Neural cell (in vitro differentiated cells): ENCODE data around the gene KCTD17. TPM values are rescaled to one million over a fixed set of nuclear protein-coding genes. Genes with fewer than 3 reads are reported as not detected.

ENCODE experiments used
- H2AFZ ChIP-seq: fragments of 200-600, 300-800 bp; sonication (generic), shearing (Covaris generic); 2 replicates; pipeline ENCODE4 v1.6.0; 2014; ENCODE audit warnings: low read depth, mild to moderate bottlenecking, antibody characterized with exemption, low read length, moderate library complexity
- H3F3A ChIP-seq: fragments of 200-600 bp; shearing (Covaris generic); 2 replicates; pipeline ENCODE4 v1.6.1; 2016; ENCODE audit warnings: mild to moderate bottlenecking, moderate library complexity, mixed read lengths, antibody characterized with exemption, low read length; ENCODE audit not compliant: insufficient read depth, poor library complexity, severe bottlenecking
- H3K27ac ChIP-seq: fragments of 200-600, 300-800 bp; sonication (generic), shearing (Covaris generic); 2 replicates; pipeline ENCODE4 v1.5.1; 2014; ENCODE audit warnings: mild to moderate bottlenecking, low read length, moderate library complexity
- H3K27me3 ChIP-seq: fragments of 300-800, 200-600 bp; sonication (generic), shearing (Covaris generic); 2 replicates; pipeline ENCODE4 v1.6.0; 2014; ENCODE audit warnings: mild to moderate bottlenecking, low read depth, low read length, moderate library complexity; ENCODE audit not compliant: insufficient read depth
- H3K36me3 ChIP-seq: fragments of 300-800, 200-600 bp; sonication (generic), shearing (Covaris generic); 2 replicates; pipeline ENCODE4 v1.5.1; 2014; ENCODE audit warnings: mild to moderate bottlenecking, antibody characterized with exemption, low read length, moderate library complexity; ENCODE audit not compliant: insufficient read depth
- H3K4me2 ChIP-seq: fragments of 300-800, 200-600 bp; sonication (generic), shearing (Covaris generic); 2 replicates; pipeline ENCODE4 v1.6.0; 2014; ENCODE audit warnings: mild to moderate bottlenecking, low read length
- H3K4me3 ChIP-seq: fragments of 300-800, 200-600 bp; sonication (generic), shearing (Covaris generic); 2 replicates; pipeline ENCODE4 v1.5.1; 2014; ENCODE audit warnings: mild to moderate bottlenecking, low read length, moderate library complexity
- H3K79me2 ChIP-seq: fragments of 200-600 bp; shearing (Covaris generic); replicated peaks from 2 replicates; pipeline ENCODE4 v1.6.0; 2014; ENCODE audit warnings: mild to moderate bottlenecking, low read length, moderate library complexity; ENCODE audit not compliant: insufficient read depth
- H3K9ac ChIP-seq: fragments of 300-800, 200-600 bp; sonication (generic), shearing (Covaris generic); 2 replicates; pipeline ENCODE4 v1.6.1; 2016; ENCODE audit warnings: mild to moderate bottlenecking, low read length, mixed read lengths
- H3K9me2 ChIP-seq: fragments of 200-600 bp; shearing (Covaris generic); 2 replicates; pipeline ENCODE4 v1.6.1; 2016; ENCODE audit warnings: mild to moderate bottlenecking, low read length, mixed read lengths; ENCODE audit not compliant: insufficient read depth
- H3K9me3 ChIP-seq: fragments of 200-600, 300-800 bp; sonication (generic), shearing (Covaris generic); 2 replicates; pipeline ENCODE4 v1.6.1; 2016; ENCODE audit warnings: mild to moderate bottlenecking, mixed run types, low read length, moderate library complexity, mixed read lengths
- H4K20me1 ChIP-seq: fragments of 200-600 bp; shearing (Covaris generic); 2 replicates; pipeline ENCODE4 v1.6.1; 2016; ENCODE audit warnings: mild to moderate bottlenecking, mixed run types; ENCODE audit not compliant: insufficient read depth
- EP300 ChIP-seq: fragments of 450-650 bp; conservative IDR thresholded peaks from 2 replicates; pipeline ENCODE4 v1.6.1; 2014; ENCODE audit warnings: antibody characterized with exemption, mild to moderate bottlenecking, moderate library complexity; ENCODE audit not compliant: poor library complexity, severe bottlenecking
- EZH2 ChIP-seq: fragments of 200-600, 300-800 bp; shearing (Covaris generic), sonication (generic); IDR thresholded peaks from 2 replicates; pipeline ENCODE4 v1.6.1; 2014; ENCODE audit warnings: antibody characterized with exemption, low read length, borderline replicate concordance, mild to moderate bottlenecking; ENCODE audit not compliant: insufficient read depth, poor library complexity, severe bottlenecking
- MXI1 ChIP-seq: fragments of 450-650 bp; conservative IDR thresholded peaks from 2 replicates; pipeline ENCODE4 v1.6.1; 2014; ENCODE audit warnings: antibody characterized with exemption, mild to moderate bottlenecking; ENCODE audit not compliant: poor library complexity, severe bottlenecking
- POLR2AphosphoS5 ChIP-seq: IDR thresholded peaks from 2 replicates; pipeline ENCODE4 v1.6.1; 2012
- RAD21 ChIP-seq: fragments of 450-650 bp; conservative IDR thresholded peaks from 2 replicates; pipeline ENCODE4 v1.6.1; 2014; ENCODE audit warnings: antibody characterized with exemption, mild to moderate bottlenecking, moderate library complexity
- SMC3 ChIP-seq: fragments of 450-650 bp; conservative IDR thresholded peaks from 2 replicates; pipeline ENCODE4 v1.6.1; 2014; ENCODE audit warnings: antibody characterized with exemption, mild to moderate bottlenecking, moderate library complexity; ENCODE audit not compliant: poor library complexity
- TAF1 ChIP-seq: IDR thresholded peaks from 2 replicates; pipeline ENCODE4 v1.6.1; 2012; ENCODE audit warnings: low read depth
- polyA plus RNA-seq: library from polyadenylated mRNA; depleted of rRNA; stranded (reverse); fragments of >200 nt; gene quantifications from 2 replicates; pipeline ENCODE4 v1.2.3, GENCODE V29; 2014
- TF ChIP-seq, protein P1 (sequence below): IDR thresholded peaks from 2 replicates; pipeline ENCODE4 v1.6.1; 2012; ENCODE audit warnings: borderline replicate concordance
- TF ChIP-seq, protein P2 (sequence below): fragments of 450-650 bp; IDR thresholded peaks from 2 replicates; pipeline ENCODE4 v1.5.1; 2014; ENCODE audit warnings: antibody characterized with exemption, mild to moderate bottlenecking, moderate library complexity; ENCODE audit not compliant: poor library complexity, severe bottlenecking

Gene KCTD17
- polyA plus RNA-seq, 1 donor from 2014 or later: 96.3 TPM

GRCh38 chr22:37107816-37108621 is 56.5 kb downstream of the KCTD17 start:
- H3K27ac ChIP-seq: no peak overlapping the region
- no peaks in the 10 kb centered on the region for H3K79me2 ChIP-seq
- no peak for TF ChIP-seq TAF1
- no peak for TF ChIP-seq SMC3
- TF ChIP-seq, protein P1, sequence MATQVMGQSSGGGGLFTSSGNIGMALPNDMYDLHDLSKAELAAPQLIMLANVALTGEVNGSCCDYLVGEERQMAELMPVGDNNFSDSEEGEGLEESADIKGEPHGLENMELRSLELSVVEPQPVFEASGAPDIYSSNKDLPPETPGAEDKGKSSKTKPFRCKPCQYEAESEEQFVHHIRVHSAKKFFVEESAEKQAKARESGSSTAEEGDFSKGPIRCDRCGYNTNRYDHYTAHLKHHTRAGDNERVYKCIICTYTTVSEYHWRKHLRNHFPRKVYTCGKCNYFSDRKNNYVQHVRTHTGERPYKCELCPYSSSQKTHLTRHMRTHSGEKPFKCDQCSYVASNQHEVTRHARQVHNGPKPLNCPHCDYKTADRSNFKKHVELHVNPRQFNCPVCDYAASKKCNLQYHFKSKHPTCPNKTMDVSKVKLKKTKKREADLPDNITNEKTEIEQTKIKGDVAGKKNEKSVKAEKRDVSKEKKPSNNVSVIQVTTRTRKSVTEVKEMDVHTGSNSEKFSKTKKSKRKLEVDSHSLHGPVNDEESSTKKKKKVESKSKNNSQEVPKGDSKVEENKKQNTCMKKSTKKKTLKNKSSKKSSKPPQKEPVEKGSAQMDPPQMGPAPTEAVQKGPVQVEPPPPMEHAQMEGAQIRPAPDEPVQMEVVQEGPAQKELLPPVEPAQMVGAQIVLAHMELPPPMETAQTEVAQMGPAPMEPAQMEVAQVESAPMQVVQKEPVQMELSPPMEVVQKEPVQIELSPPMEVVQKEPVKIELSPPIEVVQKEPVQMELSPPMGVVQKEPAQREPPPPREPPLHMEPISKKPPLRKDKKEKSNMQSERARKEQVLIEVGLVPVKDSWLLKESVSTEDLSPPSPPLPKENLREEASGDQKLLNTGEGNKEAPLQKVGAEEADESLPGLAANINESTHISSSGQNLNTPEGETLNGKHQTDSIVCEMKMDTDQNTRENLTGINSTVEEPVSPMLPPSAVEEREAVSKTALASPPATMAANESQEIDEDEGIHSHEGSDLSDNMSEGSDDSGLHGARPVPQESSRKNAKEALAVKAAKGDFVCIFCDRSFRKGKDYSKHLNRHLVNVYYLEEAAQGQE: no peak
- no peak for TF ChIP-seq EZH2
- TF ChIP-seq, protein P2, sequence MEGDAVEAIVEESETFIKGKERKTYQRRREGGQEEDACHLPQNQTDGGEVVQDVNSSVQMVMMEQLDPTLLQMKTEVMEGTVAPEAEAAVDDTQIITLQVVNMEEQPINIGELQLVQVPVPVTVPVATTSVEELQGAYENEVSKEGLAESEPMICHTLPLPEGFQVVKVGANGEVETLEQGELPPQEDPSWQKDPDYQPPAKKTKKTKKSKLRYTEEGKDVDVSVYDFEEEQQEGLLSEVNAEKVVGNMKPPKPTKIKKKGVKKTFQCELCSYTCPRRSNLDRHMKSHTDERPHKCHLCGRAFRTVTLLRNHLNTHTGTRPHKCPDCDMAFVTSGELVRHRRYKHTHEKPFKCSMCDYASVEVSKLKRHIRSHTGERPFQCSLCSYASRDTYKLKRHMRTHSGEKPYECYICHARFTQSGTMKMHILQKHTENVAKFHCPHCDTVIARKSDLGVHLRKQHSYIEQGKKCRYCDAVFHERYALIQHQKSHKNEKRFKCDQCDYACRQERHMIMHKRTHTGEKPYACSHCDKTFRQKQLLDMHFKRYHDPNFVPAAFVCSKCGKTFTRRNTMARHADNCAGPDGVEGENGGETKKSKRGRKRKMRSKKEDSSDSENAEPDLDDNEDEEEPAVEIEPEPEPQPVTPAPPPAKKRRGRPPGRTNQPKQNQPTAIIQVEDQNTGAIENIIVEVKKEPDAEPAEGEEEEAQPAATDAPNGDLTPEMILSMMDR: no peak
- TF ChIP-seq POLR2AphosphoS5: no peak
- no peak for TF ChIP-seq MXI1
- no peak for TF ChIP-seq EP300
- TF ChIP-seq RAD21: no peak
- no peak overlapping the region for H2AFZ ChIP-seq
- no peak overlapping the region for H3K9ac ChIP-seq
- no peaks in the 10 kb centered on the region for H3F3A ChIP-seq
- no peaks in the 10 kb centered on the region for H3K27me3 ChIP-seq
- no peaks in the 10 kb centered on the region for H3K9me2 ChIP-seq
- no peak overlapping the region for H3K4me2 ChIP-seq
- H4K20me1 ChIP-seq: no peaks in the 10 kb centered on the region
- no peaks in the 10 kb centered on the region for H3K9me3 ChIP-seq
- H3K36me3 ChIP-seq: no peaks in the 10 kb centered on the region
- no peak overlapping the region for H3K4me3 ChIP-seq

GRCh38 chr22:37109242-37109917 is 57.8 kb downstream of the KCTD17 start, which contains the start of gene TMPRSS6:
Gene TMPRSS6 (minus strand): TSS chr22:37109713. CDS start chr22:37103417, 6,296 bp downstream.
- no peaks in the 10 kb centered on the region for H3K9me2 ChIP-seq
- no peak within 1 kb of the TSS for H2AFZ ChIP-seq
- no peaks in the 10 kb centered on the region for H3K9me3 ChIP-seq
- no peak within 1 kb of the TSS for H3K27ac ChIP-seq
- no peaks in the 10 kb centered on the region for H3K36me3 ChIP-seq
- H4K20me1 ChIP-seq: no peaks in the 10 kb centered on the region
- no peak within 1 kb of the TSS for H3K4me3 ChIP-seq
- no peaks in the 10 kb centered on the region for H3K27me3 ChIP-seq
- no peak within 1 kb of the TSS for H3K4me2 ChIP-seq
- H3F3A ChIP-seq: no peaks in the 10 kb centered on the region
- H3K79me2 ChIP-seq: no peaks in the 10 kb centered on the region
- TF ChIP-seq MXI1: no peak
- TF ChIP-seq, protein P2: no peak
- TF ChIP-seq POLR2AphosphoS5: no peak
- no peak for TF ChIP-seq TAF1
- TF ChIP-seq SMC3: no peak
- no peak for TF ChIP-seq EP300
- TF ChIP-seq EZH2: no peak
- no peak for TF ChIP-seq RAD21
- TF ChIP-seq, protein P1: no peak
- no peak within 1 kb of the TSS for H3K9ac ChIP-seq
